Body of pancreas (tissue), 4 donors: ENCODE results near the gene LRRC2.

Experiments used
- CTCF ChIP-seq, 7 experiments: fragments of 450-650 bp in 4 of 7; fragments of 200-600 bp in 3 of 7; sonication (generic) in 3 of 7; IDR thresholded peaks; one replicate each; pipeline ENCODE4 v1.5.1; 2016 to 2019; ENCODE audit warnings: antibody characterized with exemption in 7 of 7
- POLR2A ChIP-seq, 3 donors: fragments of 450-650 bp; IDR thresholded peaks; one replicate each; pipeline ENCODE4 v1.6.1; 2016; ENCODE audit warnings: antibody characterized with exemption in 3 of 3, mild to moderate bottlenecking in 2 of 3

- TF ChIP-seq CTCF (IDR thresholded peaks at IDR 0.05) (no peak), POLR2A (IDR thresholded peaks at IDR 0.05) (no peak)
These were observed 48.3 kb downstream of the LRRC2 start for GRCh38 chr3:46517784-46518181.
